A673 (cell line): ENCODE results near the gene SULT2A1.

Experiments
- CTCF ChIP-seq: fragments of 300-800, 200-600 bp; sonication (generic); conservative IDR thresholded peaks from 2 replicates; pipeline ENCODE4 v1.5.1; 2017; ENCODE audit warnings: low read depth, mild to moderate bottlenecking, antibody characterized with exemption, low read length, moderate library complexity, mixed read lengths
- EZH2 ChIP-seq: fragments of 200-600 bp; sonication (generic); IDR thresholded peaks from 2 replicates; pipeline ENCODE4 v1.6.1; 2017; ENCODE audit warnings: borderline replicate concordance, low read depth, mild to moderate bottlenecking, mixed read lengths, antibody characterized with exemption, low read length; ENCODE audit not compliant: poor library complexity, severe bottlenecking

- TF ChIP-seq CTCF, result no peak
- TF ChIP-seq EZH2, result no peak
Observed at GRCh38 chr19:47895165-47895782, 9.2 kb upstream of the SULT2A1 start.
